OCI-LY7 (cell line): Measurements from ENCODE around the gene SYT7.

Experiments used
- EZH2phosphoT487 ChIP-seq: fragments of 200-600 bp; sonication (generic); IDR thresholded peaks from 2 replicates; pipeline ENCODE4 v1.6.1; 2018; ENCODE audit warnings: low read depth, borderline replicate concordance, mild to moderate bottlenecking, mixed run types, antibody characterized with exemption, low read length, moderate library complexity, mixed read lengths
- TF ChIP-seq, protein P1 (sequence below): fragments of 200-600 bp; sonication (generic); conservative IDR thresholded peaks from 2 replicates; pipeline ENCODE4 v1.5.1; 2014; ENCODE audit warnings: mild to moderate bottlenecking, antibody characterized with exemption, low read length, moderate library complexity, mixed read lengths

GRCh38 chr11:61542024-61542461 is 38.8 kb downstream of the SYT7 start:
- no peak for TF ChIP-seq EZH2phosphoT487
- TF ChIP-seq, protein P1, sequence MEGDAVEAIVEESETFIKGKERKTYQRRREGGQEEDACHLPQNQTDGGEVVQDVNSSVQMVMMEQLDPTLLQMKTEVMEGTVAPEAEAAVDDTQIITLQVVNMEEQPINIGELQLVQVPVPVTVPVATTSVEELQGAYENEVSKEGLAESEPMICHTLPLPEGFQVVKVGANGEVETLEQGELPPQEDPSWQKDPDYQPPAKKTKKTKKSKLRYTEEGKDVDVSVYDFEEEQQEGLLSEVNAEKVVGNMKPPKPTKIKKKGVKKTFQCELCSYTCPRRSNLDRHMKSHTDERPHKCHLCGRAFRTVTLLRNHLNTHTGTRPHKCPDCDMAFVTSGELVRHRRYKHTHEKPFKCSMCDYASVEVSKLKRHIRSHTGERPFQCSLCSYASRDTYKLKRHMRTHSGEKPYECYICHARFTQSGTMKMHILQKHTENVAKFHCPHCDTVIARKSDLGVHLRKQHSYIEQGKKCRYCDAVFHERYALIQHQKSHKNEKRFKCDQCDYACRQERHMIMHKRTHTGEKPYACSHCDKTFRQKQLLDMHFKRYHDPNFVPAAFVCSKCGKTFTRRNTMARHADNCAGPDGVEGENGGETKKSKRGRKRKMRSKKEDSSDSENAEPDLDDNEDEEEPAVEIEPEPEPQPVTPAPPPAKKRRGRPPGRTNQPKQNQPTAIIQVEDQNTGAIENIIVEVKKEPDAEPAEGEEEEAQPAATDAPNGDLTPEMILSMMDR, result no peak
